HG02571 (cell line): ENCODE measurements around the gene C3orf52.

Experiments
- ATAC-seq: cut with Tn5 transposase; IDR thresholded peaks from one replicate; pipeline ENCODE4 v1.9.1; 2021; ENCODE audit warnings: mild to moderate bottlenecking, moderate library complexity; ENCODE audit not compliant: unreplicated experiment

Gene C3orf52

GRCh38 chr3:112117841-112118571 lies 31.8 kb downstream of the C3orf52 start:
- no peak for ATAC-seq

- no peak for ATAC-seq
Observed at GRCh38 chr3:112119962-112120836, 34.0 kb downstream of the C3orf52 start.

GRCh38 chr3:112121577-112122547 lies 35.7 kb downstream of the C3orf52 start:
- ATAC-seq, result no peak

GRCh38 chr3:112122870-112123269 lies 36.7 kb downstream of the C3orf52 start:
- ATAC-seq, result no peak

- no peak for ATAC-seq
Observed at GRCh38 chr3:112123548-112123947, 37.4 kb downstream of the C3orf52 start.

- ATAC-seq, result no peak
Observed at GRCh38 chr3:112124907-112125607, 38.9 kb downstream of the C3orf52 start.

GRCh38 chr3:112126511-112126911 lies 40.3 kb downstream of the C3orf52 start:
- ATAC-seq, result no peak

- ATAC-seq, result no peak
Observed at GRCh38 chr3:112127522-112128494, 41.6 kb downstream of the C3orf52 start.

- peak; percentile 38 for ATAC-seq
Observed at GRCh38 chr3:112128843-112129727, 42.9 kb downstream of the C3orf52 start.

- ATAC-seq, result no peak
Observed at GRCh38 chr3:112129925-112130637, 43.9 kb downstream of the C3orf52 start.

- ATAC-seq, result no peak
Observed at GRCh38 chr3:112130638-112130993, 44.4 kb downstream of the C3orf52 start.

- no peak for ATAC-seq
Observed at GRCh38 chr3:112131111-112131510, 44.9 kb downstream of the C3orf52 start.

GRCh38 chr3:112132088-112132487 lies 45.9 kb downstream of the C3orf52 start:
- ATAC-seq, result no peak

- ATAC-seq, result peak; percentile 0
Observed at GRCh38 chr3:112132554-112132953, 46.4 kb downstream of the C3orf52 start.

- ATAC-seq, result peak; percentile 78
Observed at GRCh38 chr3:112132975-112133448, 46.8 kb downstream of the C3orf52 start, which contains the start of gene GCSAM. Gene GCSAM, minus strand, starts transcription at chr3:112133248. Its CDS starts 128 bp downstream, at chr3:112133120.

- ATAC-seq, result no peak
Observed at GRCh38 chr3:112133626-112134334, 47.6 kb downstream of the C3orf52 start.
